AG09319 (cell line): ENCODE data around the gene SH2D3A.

ENCODE experiments used
- DNase-seq: peaks from one replicate; pipeline ENCODE4 v3.0.0-alpha.2; 2010; ENCODE audit warnings: low read depth; ENCODE audit errors: extremely low read depth
- CTCF ChIP-seq: IDR thresholded peaks from 2 replicates; pipeline ENCODE4 v1.5.1; 2011; ENCODE audit warnings: low read depth, mild to moderate bottlenecking, inconsistent platforms, low read length, moderate library complexity

Gene SH2D3A

GRCh38 chr19:6720369-6721137, 46.7 kb downstream of the SH2D3A start, which contains the start of gene C3:
Gene C3 (minus strand): TSS chr19:6720650. CDS start chr19:6720589, 61 bp downstream.
- peak; percentile 49 for DNase-seq
- TF ChIP-seq CTCF: no peak

GRCh38 chr19:6719992-6720368, 47.3 kb downstream of the SH2D3A start:
- TF ChIP-seq CTCF: no peak
- DNase-seq: no peak

GRCh38 chr19:6719540-6719861, 47.7 kb downstream of the SH2D3A start:
- no peak for DNase-seq
- TF ChIP-seq CTCF: no peak

- no peak for DNase-seq
- TF ChIP-seq CTCF: no peak
These were observed 48.3 kb downstream of the SH2D3A start for GRCh38 chr19:6718741-6719539.

GRCh38 chr19:6718111-6718740, 49.0 kb downstream of the SH2D3A start:
- DNase-seq: no peak
- TF ChIP-seq CTCF: no peak

- TF ChIP-seq CTCF: no peak
- no peak for DNase-seq
These were observed 49.7 kb downstream of the SH2D3A start for GRCh38 chr19:6717441-6717971.
